Epithelial cell of esophagus (primary cell): ENCODE data around the gene MS4A12.
"Not testable (repeated sequence)": the region's sequence is repeated elsewhere in the genome, so short reads cannot be mapped to it uniquely, and the experiment has no call there.

Experiments
- DNase-seq: peaks from one replicate; pipeline ENCODE4 v3.0.0; 2010; ENCODE audit warnings: low read depth
- H3K4me3 ChIP-seq: 2 replicates; pipeline ENCODE4 v1.5.1; 2011; ENCODE audit warnings: mild to moderate bottlenecking, low read length, control low read depth
- TF ChIP-seq, protein P1 (sequence below): IDR thresholded peaks from 2 replicates; pipeline ENCODE4 v1.5.1; 2011; ENCODE audit warnings: low read depth, mild to moderate bottlenecking, low read length, control low read depth, inconsistent platforms; ENCODE audit not compliant: insufficient read depth; ENCODE audit errors: missing control alignments

The MS4A12 gene

DNA sequence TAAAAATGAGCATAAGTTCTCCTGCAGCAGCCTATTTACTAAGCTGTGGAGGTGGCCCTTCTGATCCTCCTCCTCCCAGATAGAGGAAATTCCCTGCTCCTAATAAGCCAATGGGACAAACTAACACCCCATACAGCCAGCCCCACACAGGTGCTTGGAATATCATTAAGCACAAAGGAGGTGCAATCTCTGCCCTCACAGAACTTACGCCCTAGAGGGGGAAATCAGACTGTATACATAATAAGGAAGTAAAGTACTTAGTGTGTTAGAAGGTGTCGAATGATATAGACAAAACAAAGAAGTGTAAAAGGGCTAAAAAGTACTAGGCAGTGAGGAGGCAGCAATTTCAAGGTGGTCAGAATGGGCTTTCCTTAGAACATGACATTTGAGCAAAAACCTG, 5.8 kb downstream of the MS4A12 start:
- TF ChIP-seq, protein P1, sequence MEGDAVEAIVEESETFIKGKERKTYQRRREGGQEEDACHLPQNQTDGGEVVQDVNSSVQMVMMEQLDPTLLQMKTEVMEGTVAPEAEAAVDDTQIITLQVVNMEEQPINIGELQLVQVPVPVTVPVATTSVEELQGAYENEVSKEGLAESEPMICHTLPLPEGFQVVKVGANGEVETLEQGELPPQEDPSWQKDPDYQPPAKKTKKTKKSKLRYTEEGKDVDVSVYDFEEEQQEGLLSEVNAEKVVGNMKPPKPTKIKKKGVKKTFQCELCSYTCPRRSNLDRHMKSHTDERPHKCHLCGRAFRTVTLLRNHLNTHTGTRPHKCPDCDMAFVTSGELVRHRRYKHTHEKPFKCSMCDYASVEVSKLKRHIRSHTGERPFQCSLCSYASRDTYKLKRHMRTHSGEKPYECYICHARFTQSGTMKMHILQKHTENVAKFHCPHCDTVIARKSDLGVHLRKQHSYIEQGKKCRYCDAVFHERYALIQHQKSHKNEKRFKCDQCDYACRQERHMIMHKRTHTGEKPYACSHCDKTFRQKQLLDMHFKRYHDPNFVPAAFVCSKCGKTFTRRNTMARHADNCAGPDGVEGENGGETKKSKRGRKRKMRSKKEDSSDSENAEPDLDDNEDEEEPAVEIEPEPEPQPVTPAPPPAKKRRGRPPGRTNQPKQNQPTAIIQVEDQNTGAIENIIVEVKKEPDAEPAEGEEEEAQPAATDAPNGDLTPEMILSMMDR, result no peak
- H3K4me3 ChIP-seq, result no peak overlapping the region
- DNase-seq, result no peak

DNA sequence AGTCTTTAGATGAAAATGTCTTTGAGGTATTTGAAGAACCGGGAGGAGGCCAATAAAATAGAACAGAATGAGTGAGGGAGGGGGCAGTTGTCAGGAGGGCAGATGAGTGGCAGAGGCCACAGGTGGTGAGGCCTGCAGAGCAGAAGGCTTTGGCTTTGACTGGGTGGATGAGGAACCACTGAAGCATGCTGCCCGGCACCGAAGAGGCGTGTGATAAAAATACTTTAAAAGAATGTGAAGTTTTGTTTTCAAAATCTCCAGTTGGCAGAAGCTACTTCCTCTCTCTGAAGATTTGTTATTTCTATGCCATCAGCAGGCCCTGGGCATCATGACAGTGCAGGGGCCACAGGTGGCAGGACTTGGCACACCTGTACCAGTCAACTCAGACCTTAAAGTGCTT, 6.3 kb downstream of the MS4A12 start:
- TF ChIP-seq, protein P1, result no peak

DNA sequence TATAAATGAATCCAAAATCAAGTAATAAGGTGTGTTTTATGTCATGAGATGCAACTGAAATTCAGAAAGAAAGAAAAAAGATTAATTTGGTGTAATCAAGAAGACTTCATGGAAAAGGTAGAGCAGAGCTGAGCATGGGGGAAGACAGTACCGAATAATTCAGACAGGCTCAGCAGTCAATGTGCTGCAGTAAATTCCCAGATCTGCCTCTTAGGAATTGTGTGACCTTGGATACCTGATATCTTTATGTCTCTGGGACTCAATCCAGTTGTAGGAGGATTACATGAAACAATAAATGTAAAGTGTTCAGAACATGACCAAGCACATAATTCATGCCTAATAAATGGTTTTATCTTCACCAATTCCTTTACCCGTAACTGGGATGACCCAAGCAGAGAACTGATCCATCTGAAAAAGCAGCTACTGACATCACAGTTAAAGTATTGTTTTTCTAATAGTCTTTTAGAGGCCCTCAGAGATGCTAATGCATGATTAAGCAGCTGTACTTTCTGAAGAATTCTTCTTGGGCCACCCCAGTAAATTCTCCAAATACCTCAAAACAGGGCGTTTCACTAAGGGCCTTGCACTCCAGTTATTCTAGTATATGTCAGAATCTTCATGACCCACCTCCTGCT, 7.8 kb downstream of the MS4A12 start:
- no peak for DNase-seq
- H3K4me3 ChIP-seq, result no peak overlapping the region
- TF ChIP-seq, protein P1, result no peak

More for the DNA sequence above, 6.3 kb downstream of the MS4A12 start:
- no peak overlapping the region for H3K4me3 ChIP-seq
- no peak for DNase-seq

DNA sequence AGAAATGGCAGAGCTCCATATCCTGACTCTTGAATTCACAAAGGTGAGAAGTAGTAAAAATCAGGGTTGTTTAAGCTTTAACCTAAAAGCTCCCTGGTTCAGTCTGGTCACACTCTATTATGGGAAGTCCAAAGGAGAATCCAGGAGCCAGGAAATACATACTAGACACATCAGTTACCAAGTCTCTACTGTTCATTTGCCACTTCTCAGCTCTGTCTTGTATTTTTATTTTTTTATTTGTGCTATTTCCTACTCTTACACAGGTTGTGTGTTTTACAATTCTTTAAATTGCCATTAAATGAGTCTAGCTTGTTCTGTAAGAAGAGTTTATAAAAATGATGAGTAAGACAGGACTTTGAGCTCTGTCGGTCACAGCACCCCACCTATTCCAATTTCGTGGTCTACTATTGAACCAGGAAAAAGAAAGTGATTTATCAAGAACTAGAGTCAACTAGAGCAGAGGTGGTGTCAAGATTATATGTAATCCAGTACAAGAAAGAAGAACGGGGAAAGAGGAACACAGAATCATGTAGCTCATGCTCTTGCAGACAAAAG, 9.7 kb downstream of the MS4A12 start:
- H3K4me3 ChIP-seq, result no peak overlapping the region
- TF ChIP-seq, protein P1, result no peak
- no peak for DNase-seq

DNA sequence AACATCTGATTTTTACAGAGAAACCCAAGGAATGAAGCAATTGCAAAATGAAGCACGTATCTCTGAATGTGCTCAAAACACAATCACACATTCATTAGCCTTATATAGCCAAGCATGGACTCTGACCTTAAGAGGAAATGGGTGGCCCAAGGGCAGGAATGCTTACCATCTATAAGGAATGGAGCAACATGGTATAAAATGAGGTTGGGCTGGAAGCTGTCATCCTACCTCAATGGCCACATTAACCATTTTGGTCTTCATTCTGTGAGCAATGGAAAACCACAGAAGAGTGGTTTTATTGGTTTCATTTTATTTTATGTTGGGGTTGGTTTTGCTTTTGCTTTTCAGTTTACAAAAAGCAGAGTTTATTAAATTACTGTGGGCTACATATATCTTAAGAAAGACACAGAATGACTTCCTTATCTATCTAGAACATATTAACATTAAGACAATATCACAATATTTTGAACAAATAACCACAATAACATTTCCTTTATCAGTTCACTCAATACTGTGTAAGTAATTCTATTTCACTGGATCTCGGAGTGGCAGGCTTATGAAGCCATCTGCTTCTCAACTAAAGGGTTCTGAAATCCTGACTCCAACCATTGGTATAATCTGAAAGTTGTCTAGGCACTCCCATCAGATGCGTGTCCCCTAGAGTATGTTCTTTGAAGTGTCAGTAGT, 11.8 kb downstream of the MS4A12 start:
- TF ChIP-seq, protein P1, result no peak
- H3K4me3 ChIP-seq, result no peak overlapping the region
- no peak for DNase-seq

DNA sequence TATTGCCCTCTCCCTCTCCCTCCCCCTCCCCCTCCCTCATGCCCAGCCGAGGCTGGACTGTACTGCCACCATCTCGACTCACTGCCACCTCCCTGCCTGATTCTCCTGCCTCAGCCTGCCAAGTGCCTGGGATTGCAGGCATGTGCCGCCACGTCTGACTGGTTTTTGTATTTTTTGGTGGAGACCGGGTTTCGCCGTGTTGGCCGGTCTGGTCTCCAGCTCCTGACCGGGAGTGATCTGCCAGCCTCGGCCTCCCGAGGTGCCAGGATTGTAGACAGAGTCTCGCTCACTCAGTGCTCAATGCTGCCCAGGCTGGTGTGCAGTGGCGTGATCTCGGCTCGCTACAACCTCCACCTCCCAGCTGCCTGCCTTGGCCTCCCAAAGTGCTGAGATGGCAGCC, 17.0 kb downstream of the MS4A12 start:
- H3K4me3 ChIP-seq, DNase-seq: not testable (repeated sequence)

DNA sequence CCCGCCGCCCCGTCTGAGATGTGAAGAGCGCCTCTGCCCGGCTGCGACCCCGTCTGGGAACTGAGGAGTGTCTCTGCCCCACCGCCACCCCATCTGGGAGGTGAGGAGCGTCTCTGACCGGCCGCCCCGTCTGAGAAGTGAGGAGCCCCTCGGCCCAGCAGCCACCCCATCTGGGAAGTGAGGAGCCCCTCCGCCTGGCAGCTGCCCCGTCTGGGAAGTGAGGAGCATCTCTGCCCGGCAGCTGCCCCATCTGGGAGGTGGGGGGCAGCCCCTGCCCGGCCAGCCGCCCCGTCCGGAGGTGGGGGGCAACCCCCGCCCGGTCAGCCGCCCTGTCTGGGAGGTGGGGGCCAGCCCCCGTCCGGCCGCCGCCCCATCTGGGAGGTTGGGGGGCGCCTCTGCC, 17.6 kb downstream of the MS4A12 start:
- not testable (repeated sequence) for H3K4me3 ChIP-seq, DNase-seq

DNA sequence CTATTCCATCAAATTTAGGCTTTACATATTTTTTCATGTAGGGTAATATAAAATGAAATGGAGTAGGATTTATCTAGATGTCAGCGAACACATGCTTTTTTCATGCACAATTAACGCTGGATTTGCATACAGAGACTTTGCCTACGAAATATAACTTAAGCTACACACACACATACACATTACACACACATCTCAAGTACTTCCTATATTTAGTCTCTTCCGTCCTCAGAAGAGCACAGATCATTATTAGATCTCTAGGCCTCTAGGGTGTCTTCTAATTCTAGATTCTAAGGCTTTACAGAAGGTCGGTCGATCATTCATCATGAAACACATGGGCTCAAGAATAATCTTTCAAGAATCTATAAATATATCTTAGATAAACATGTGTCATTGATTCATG, 18.8 kb downstream of the MS4A12 start:
- no peak overlapping the region for H3K4me3 ChIP-seq
- TF ChIP-seq, protein P1, result no peak
- no peak for DNase-seq
